Panc1 (cell line): ENCODE results near the gene CDKAL1.

Experiments
- POLR2AphosphoS5 ChIP-seq: IDR thresholded peaks from 2 replicates; pipeline ENCODE4 v1.6.1; 2012; ENCODE audit warnings: mild to moderate bottlenecking, low read depth, low read length, moderate library complexity
- SIN3A ChIP-seq: IDR thresholded peaks from 2 replicates; pipeline ENCODE4 v1.6.1; 2012; ENCODE audit warnings: low read depth, mild to moderate bottlenecking, low read length, moderate library complexity, borderline replicate concordance; ENCODE audit not compliant: insufficient read depth
- TF ChIP-seq, protein P1 (sequence below): fragments of 450-650 bp; IDR thresholded peaks from 2 replicates; pipeline ENCODE4 v1.5.1; 2017; ENCODE audit warnings: mild to moderate bottlenecking

DNA sequence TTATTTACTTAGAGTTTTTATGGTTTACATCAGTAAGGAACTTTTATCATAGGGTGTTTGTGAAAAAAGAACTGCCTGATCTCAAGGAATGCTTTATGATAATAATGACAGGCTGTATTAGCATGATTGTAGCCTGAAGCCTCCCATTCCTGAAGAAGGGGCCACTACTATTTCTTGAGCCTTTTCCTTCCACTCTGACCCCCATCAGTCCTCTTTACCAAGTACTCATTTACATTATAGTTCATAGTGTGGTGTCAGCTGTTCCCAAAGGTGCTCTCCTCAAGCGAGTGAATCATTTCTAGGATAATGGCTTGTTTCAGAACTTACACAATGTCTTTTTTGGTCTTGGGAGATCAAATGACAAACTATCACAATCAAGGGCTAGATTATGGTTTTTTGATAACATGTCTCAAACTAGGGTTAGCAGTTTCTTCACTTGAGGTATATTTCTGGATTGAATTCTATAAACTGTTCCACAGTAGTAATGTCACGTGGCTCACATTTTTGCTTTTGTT, 283.6 kb downstream of the CDKAL1 start:
- TF ChIP-seq, protein P1, sequence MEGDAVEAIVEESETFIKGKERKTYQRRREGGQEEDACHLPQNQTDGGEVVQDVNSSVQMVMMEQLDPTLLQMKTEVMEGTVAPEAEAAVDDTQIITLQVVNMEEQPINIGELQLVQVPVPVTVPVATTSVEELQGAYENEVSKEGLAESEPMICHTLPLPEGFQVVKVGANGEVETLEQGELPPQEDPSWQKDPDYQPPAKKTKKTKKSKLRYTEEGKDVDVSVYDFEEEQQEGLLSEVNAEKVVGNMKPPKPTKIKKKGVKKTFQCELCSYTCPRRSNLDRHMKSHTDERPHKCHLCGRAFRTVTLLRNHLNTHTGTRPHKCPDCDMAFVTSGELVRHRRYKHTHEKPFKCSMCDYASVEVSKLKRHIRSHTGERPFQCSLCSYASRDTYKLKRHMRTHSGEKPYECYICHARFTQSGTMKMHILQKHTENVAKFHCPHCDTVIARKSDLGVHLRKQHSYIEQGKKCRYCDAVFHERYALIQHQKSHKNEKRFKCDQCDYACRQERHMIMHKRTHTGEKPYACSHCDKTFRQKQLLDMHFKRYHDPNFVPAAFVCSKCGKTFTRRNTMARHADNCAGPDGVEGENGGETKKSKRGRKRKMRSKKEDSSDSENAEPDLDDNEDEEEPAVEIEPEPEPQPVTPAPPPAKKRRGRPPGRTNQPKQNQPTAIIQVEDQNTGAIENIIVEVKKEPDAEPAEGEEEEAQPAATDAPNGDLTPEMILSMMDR, result no peak
- TF ChIP-seq POLR2AphosphoS5 (no peak), SIN3A (no peak)
